ENCODE data around the gene TIMP2. TPM values are rescaled to one million over a fixed set of nuclear protein-coding genes. Genes with fewer than 3 reads are reported as not detected.

TIMP2 gene
- total RNA-seq, 1 experiment from 2014 or later = 64.8 TPM

- Histone ChIP-seq H3K9me3 (ENCODE audit: control insufficient read depth in 1 of 2, insufficient read depth in 1 of 2, low read depth in 1 of 2, low read length in 2 of 2) (no peaks in the 10 kb centered on the region), H3K9ac (ENCODE audit: low read length) (no peak overlapping the region), H3K36me3 (ENCODE audit: control insufficient read depth in 1 of 2, insufficient read depth in 2 of 2, low read length in 2 of 2) (peaks cover 23 to 45% of the 10 kb centered on the region in 2 experiments; a peak in 3 of 4 replicates), H3K4me3 (replicated peaks in 1 of 2; ENCODE audit: low read depth in 1 of 2, low read length in 2 of 2) (no peak overlapping the region), H3K4me1 (ENCODE audit: control insufficient read depth in 1 of 2, insufficient read depth in 2 of 2, low read length in 2 of 2) (peaks cover 19 to 45% of the 10 kb centered on the region in 2 experiments), H3K9me2 (ENCODE audit: insufficient read depth) (no peaks in the 10 kb centered on the region), H3K27ac (ENCODE audit: low read depth, low read length) (no peak overlapping the region), H4K20me1 (ENCODE audit: insufficient read depth) (no peaks in the 10 kb centered on the region), H3K4me2 (ENCODE audit: low read length) (no peak overlapping the region), H3K27me3 (ENCODE audit: insufficient read depth, low read length) (no peaks in the 10 kb centered on the region), H3K79me2 (ENCODE audit: insufficient read depth, low read length) (peaks cover 28% of the 10 kb centered on the region), H2AFZ (ENCODE audit: low read depth, low read length, poor library complexity, severe bottlenecking) (no peak overlapping the region)
- ATAC-seq (no peak), DNase-seq (ENCODE audit: low read depth, low spot score) (no peak)
- TF ChIP-seq SP1 (IDR thresholded peaks at IDR 0.05; ENCODE audit: low read depth) (no peak), TCF7L2 (IDR thresholded peaks at IDR 0.05; ENCODE audit: borderline replicate concordance, extremely low read depth, insufficient read depth, insufficient read length) (no peak), ZFX (IDR thresholded peaks at IDR 0.05) (no peak), POLR2A (IDR thresholded peaks at IDR 0.05; ENCODE audit: borderline replicate concordance, extremely low read depth, insufficient read depth, insufficient read length) (no peak), YY1 (IDR thresholded peaks at IDR 0.05; ENCODE audit: extremely low read depth, insufficient replicate concordance, low read depth, low read length) (no peak), CBX3 (IDR thresholded peaks at IDR 0.05; ENCODE audit: low read depth) (no peak), EZH2 (IDR thresholded peaks at IDR 0.05) (no peak), POLR2AphosphoS5 (IDR thresholded peaks at IDR 0.05; ENCODE audit: low read depth, low read length) (no peak), SIN3A (IDR thresholded peaks at IDR 0.05; ENCODE audit: low read depth) (no peak), SRF (IDR thresholded peaks at IDR 0.05; ENCODE audit: low read depth) (no peak), ATF3 (IDR thresholded peaks at IDR 0.05) (no peak), JUND (IDR thresholded peaks at IDR 0.05) (no peak), FOSL1 (IDR thresholded peaks at IDR 0.05; ENCODE audit: low read depth) (no peak), RAD21 (IDR thresholded peaks at IDR 0.05; ENCODE audit: low read depth) (no peak), EZH2phosphoT487 (IDR thresholded peaks at IDR 0.05; ENCODE audit: borderline replicate concordance) (no peak), ZNF274 (IDR thresholded peaks at IDR 0.05; ENCODE audit: low read depth, low read length) (no peak)
- TF ChIP-seq, protein P1, sequence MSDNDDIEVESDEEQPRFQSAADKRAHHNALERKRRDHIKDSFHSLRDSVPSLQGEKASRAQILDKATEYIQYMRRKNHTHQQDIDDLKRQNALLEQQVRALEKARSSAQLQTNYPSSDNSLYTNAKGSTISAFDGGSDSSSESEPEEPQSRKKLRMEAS (IDR thresholded peaks at IDR 0.05) = no peak
- RAD21 ChIA-PET (ENCODE audit: low non-redundant PET in 1 of 2, low total read pairs in 2 of 2, uncharacterized antibody in 2 of 2, unreplicated experiment in 2 of 2) = interaction anchor here (0.6 to 0.8 kb wide), 2 partner anchors 109 to 660 kb away, joined by 3 read pairs; no protein-coding TSS in a partner anchor
- POLR2A ChIA-PET = interaction anchor here (1.1 kb wide), 1 partner anchor 50 kb away, joined by 5 read pairs; no protein-coding TSS in a partner anchor
- CTCF ChIA-PET = interaction anchor here (0.9 kb wide), 2 partner anchors 9 to 107 kb away, joined by 3 to 4 read pairs; no protein-coding TSS in a partner anchor
- no TSS peak for BruUV-seq (replicated peaks)
- intact Hi-C loops (cut with micrococcal nuclease) = no loop called here
These were observed 48.0 kb upstream of the TIMP2 start for GRCh38 chr17:78973196-78973595.

Measured in HCT116 (cell line).